ENCODE measurements around the gene MAST4.

The MAST4 gene

GRCh38 chr5:67200809-67201562, 604.8 kb downstream of the MAST4 start:
- no peak for DNase-seq

- DNase-seq, result no peak
These were observed 605.8 kb downstream of the MAST4 start for GRCh38 chr5:67201897-67202549.

GRCh38 chr5:67202828-67203227, 606.6 kb downstream of the MAST4 start:
- no peak for DNase-seq

- no peak for DNase-seq
These were observed 607.5 kb downstream of the MAST4 start for GRCh38 chr5:67203701-67204074.

- DNase-seq, result no peak
These were observed 608.6 kb downstream of the MAST4 start for GRCh38 chr5:67204821-67205220.

GRCh38 chr5:67205981-67206380, 609.8 kb downstream of the MAST4 start:
- DNase-seq, result no peak

GRCh38 chr5:67206461-67206860, 610.3 kb downstream of the MAST4 start:
- DNase-seq, result no peak

- peak; percentile 85 for DNase-seq
These were observed 610.7 kb downstream of the MAST4 start for GRCh38 chr5:67206929-67207328.

GRCh38 chr5:67208403-67208802, 612.2 kb downstream of the MAST4 start:
- DNase-seq, result no peak

- peak; percentile 33 for DNase-seq
These were observed 613.1 kb downstream of the MAST4 start for GRCh38 chr5:67209141-67209771.

- DNase-seq, result no peak
These were observed 615.7 kb downstream of the MAST4 start for GRCh38 chr5:67211926-67212325.

- DNase-seq, result no peak
These were observed 617.8 kb downstream of the MAST4 start for GRCh38 chr5:67214036-67214435.

- no peak for DNase-seq
These were observed 618.7 kb downstream of the MAST4 start for GRCh38 chr5:67214707-67215447.

- DNase-seq, result peak; percentile 53
These were observed 619.6 kb downstream of the MAST4 start for GRCh38 chr5:67215519-67216471.

- no peak for DNase-seq
These were observed 620.4 kb downstream of the MAST4 start for GRCh38 chr5:67216564-67216963.
